Astrocyte (in vitro differentiated cells and primary cell): Measurements from ENCODE around the gene CELF4.

Experiments used
- EZH2 ChIP-seq: IDR thresholded peaks from 2 replicates; pipeline ENCODE4 v1.6.1; 2012; ENCODE audit warnings: mild to moderate bottlenecking, low read length, inconsistent platforms; ENCODE audit not compliant: insufficient read depth
- TF ChIP-seq, protein P1 (sequence below): IDR thresholded peaks from 2 replicates; pipeline ENCODE4 v1.5.1; 2011; ENCODE audit warnings: low read depth, mild to moderate bottlenecking, inconsistent platforms, low read length, moderate library complexity; ENCODE audit not compliant: insufficient read depth

DNA sequence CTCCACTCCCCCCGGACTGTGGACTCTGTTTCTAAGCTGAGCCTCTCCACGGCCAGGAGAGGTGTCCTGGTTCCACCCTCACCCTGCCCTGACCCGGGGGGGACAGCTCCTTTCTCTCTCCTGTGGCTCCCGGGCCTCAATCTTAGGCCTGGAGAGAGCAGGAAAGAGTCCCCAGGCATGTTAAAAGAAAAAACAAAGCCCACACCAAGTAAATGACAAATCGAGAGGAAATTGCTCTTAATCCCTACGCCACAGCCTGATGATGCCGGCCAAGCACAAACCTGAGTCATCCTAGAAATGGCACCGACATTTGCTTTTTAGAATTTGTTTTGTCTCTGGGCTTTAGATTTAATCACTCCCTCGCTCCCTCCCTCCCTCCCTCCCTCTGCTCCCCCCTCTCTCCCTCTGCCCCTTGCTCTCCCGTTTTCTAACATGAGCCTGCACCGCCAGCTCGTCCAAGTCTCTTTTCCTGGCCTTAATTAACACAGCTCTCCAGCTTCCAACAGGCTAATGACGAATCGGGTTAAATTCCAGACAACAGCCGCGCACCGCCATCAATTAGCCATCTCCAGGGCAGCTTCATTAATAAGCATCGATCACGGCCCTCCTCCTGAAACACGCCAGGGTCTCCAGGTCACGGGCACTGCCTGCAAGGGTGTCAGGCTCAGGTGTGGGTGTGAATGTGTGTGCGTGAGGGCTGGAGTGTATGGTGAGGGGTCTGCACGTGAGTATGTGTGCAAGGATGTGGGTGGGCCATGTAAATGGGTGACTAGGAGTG is 230.8 kb downstream of the CELF4 start:
- TF ChIP-seq, protein P1, sequence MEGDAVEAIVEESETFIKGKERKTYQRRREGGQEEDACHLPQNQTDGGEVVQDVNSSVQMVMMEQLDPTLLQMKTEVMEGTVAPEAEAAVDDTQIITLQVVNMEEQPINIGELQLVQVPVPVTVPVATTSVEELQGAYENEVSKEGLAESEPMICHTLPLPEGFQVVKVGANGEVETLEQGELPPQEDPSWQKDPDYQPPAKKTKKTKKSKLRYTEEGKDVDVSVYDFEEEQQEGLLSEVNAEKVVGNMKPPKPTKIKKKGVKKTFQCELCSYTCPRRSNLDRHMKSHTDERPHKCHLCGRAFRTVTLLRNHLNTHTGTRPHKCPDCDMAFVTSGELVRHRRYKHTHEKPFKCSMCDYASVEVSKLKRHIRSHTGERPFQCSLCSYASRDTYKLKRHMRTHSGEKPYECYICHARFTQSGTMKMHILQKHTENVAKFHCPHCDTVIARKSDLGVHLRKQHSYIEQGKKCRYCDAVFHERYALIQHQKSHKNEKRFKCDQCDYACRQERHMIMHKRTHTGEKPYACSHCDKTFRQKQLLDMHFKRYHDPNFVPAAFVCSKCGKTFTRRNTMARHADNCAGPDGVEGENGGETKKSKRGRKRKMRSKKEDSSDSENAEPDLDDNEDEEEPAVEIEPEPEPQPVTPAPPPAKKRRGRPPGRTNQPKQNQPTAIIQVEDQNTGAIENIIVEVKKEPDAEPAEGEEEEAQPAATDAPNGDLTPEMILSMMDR = no peak
- no peak for TF ChIP-seq EZH2
